HG02943 (cell line): Measurements from ENCODE around the gene PET100.

ENCODE experiments used
- ATAC-seq: cut with Tn5 transposase; IDR thresholded peaks from one replicate; pipeline ENCODE4 v1.9.1; 2021; ENCODE audit warnings: mild to moderate bottlenecking, low read depth, moderate library complexity; ENCODE audit not compliant: unreplicated experiment

PET100 gene

GRCh38 chr19:7674010-7675005, 44.7 kb downstream of the PET100 start:
- ATAC-seq: no peak

- no peak for ATAC-seq
These were observed 46.8 kb downstream of the PET100 start for GRCh38 chr19:7676376-7676775.

- ATAC-seq: no peak
These were observed 47.3 kb downstream of the PET100 start, which contains the start of gene MCEMP1 for GRCh38 chr19:7676854-7677253. TSS of gene MCEMP1 (plus strand) at chr19:7677090. CDS start at chr19:7677121, 31 bp downstream.

GRCh38 chr19:7677669-7678311, 48.2 kb downstream of the PET100 start:
- no peak for ATAC-seq

- ATAC-seq: no peak
These were observed 49.6 kb downstream of the PET100 start for GRCh38 chr19:7678971-7679751.

GRCh38 chr19:7679771-7680605, 50.4 kb downstream of the PET100 start:
- no peak for ATAC-seq

GRCh38 chr19:7680606-7681339, 51.2 kb downstream of the PET100 start, which contains the start of gene TRAPPC5:
TSS of gene TRAPPC5 (plus strand) at chr19:7680833. CDS start at chr19:7682254, 1,421 bp downstream.
- ATAC-seq: no peak
